Muscle of leg (tissue), 11 donors: ENCODE measurements around the gene CDKAL1. TPM values are rescaled to one million over a fixed set of nuclear protein-coding genes. Genes with fewer than 3 reads are reported as not detected.

ENCODE experiments used
- DNase-seq: peaks from one replicate; pipeline ENCODE4 v3.0.0; 2013
- H3K27ac ChIP-seq: one replicate; pipeline ENCODE4 v1.5.1; 2013; ENCODE audit warnings: mild to moderate bottlenecking, low read length, control low read depth
- H3K27me3 ChIP-seq: one replicate; pipeline ENCODE4 v1.6.1; 2013; ENCODE audit warnings: low read length; ENCODE audit not compliant: control insufficient read depth, insufficient read depth
- H3K36me3 ChIP-seq: one replicate; pipeline ENCODE4 v1.6.1; 2013; ENCODE audit warnings: low read length; ENCODE audit not compliant: control insufficient read depth, insufficient read depth
- H3K4me1 ChIP-seq: one replicate; pipeline ENCODE4 v1.6.1; 2013; ENCODE audit warnings: low read length; ENCODE audit not compliant: control insufficient read depth, insufficient read depth
- H3K4me3 ChIP-seq: one replicate; pipeline ENCODE4 v1.5.1; 2013; ENCODE audit warnings: low read length, control low read depth
- H3K9me3 ChIP-seq: replicated peaks from 2 replicates; pipeline ENCODE4 v1.6.1; 2013; ENCODE audit warnings: low read depth, low read length; ENCODE audit not compliant: control insufficient read depth
- WGBS: methylation state at CpG from one replicate; pipeline ENCODE4 v1.1.5; 2013; ENCODE audit warnings: missing lambda C conversion rate; ENCODE audit not compliant: insufficient coverage; 5-methylcytosine and 5-hydroxymethylcytosine counted together
- polyA plus RNA-seq, 8 donors: library from polyadenylated mRNA; unstranded; fragments of 120-200 nt; gene quantifications; one replicate each; pipeline versions ENCODE4 v1.2.1 to v1.2.3, GENCODE V29; 2013; ENCODE audit warnings: inconsistent platforms in 1 of 8, low replicate concordance in 1 of 8; ENCODE audit not compliant: insufficient read length in 8 of 8, insufficient read depth in 1 of 8
- total RNA-seq: library from RNA; stranded (reverse); fragments of 120-200 nt; gene quantifications from one replicate; pipeline ENCODE4 v1.2.4, GENCODE V29; 2013

The CDKAL1 gene
- total and polyA plus RNA-seq, 9 donors, result 11.0 to 23.6 (median 13.0) TPM

- Histone ChIP-seq H3K4me3 (no peak overlapping the region), H3K36me3 (no peaks in the 10 kb centered on the region), H3K27me3 (no peaks in the 10 kb centered on the region), H3K27ac (no peak overlapping the region), H3K9me3 (no peaks in the 10 kb centered on the region), H3K4me1 (no peaks in the 10 kb centered on the region)
- no peak for DNase-seq
- WGBS, result no CpG with 5 or more reads among the region's 2 CpGs
Observed at GRCh38 chr6:20892365-20892764, 358.1 kb downstream of the CDKAL1 start.

- no peak overlapping the region for H3K27ac ChIP-seq
- no peaks in the 10 kb centered on the region for H3K4me1 ChIP-seq
- H3K4me3 ChIP-seq, result no peak overlapping the region
- H3K9me3 ChIP-seq, result no peaks in the 10 kb centered on the region
- no peaks in the 10 kb centered on the region for H3K36me3 ChIP-seq
- DNase-seq, result no peak
- H3K27me3 ChIP-seq, result no peaks in the 10 kb centered on the region
Observed at GRCh38 chr6:20893412-20893811, 359.2 kb downstream of the CDKAL1 start.

DNA sequence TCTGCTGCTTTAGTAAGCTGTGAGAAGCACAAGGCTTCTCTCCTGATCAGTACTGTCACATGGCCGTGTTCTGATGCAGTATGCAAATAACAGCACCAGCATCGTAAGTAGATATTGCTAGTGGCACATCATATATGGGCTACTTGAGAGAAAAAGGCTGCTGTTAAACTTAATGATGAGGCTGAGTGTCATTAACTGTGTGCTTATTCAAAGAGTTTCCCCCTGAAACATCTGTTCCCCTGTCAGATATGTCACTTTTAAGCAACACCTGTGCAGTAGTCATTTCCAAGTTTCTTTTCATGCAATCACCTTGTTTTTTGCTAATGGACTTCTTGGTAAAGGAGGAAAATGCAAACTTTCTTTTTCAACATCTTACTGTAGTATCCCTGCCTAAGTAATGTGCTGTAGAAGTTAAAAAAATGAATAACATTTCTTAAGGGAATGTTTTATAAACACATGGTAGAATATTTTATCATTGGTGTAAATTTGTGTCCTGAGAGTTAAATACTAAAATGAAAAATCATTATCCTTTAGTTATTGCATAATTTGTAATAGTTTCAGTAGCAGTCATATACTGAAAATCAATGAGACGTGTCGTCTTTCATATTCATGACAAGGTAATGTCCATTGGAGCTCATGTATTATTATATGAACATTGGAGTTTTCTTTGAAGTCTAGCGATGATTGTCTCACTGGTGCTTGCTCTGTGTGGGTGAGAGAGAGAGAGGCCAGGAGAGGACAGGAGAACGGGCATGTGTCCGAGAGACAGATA, 366.3 kb downstream of the CDKAL1 start:
- no peak for DNase-seq
- no peaks in the 10 kb centered on the region for H3K36me3 ChIP-seq
- no peaks in the 10 kb centered on the region for H3K4me1 ChIP-seq
- H3K4me3 ChIP-seq, result no peak overlapping the region
- no peaks in the 10 kb centered on the region for H3K27me3 ChIP-seq
- 92% methylated on average over 2 of the region's 7 CpGs for WGBS
- peaks cover 4% of the 10 kb centered on the region for H3K9me3 ChIP-seq
- no peak overlapping the region for H3K27ac ChIP-seq

DNA sequence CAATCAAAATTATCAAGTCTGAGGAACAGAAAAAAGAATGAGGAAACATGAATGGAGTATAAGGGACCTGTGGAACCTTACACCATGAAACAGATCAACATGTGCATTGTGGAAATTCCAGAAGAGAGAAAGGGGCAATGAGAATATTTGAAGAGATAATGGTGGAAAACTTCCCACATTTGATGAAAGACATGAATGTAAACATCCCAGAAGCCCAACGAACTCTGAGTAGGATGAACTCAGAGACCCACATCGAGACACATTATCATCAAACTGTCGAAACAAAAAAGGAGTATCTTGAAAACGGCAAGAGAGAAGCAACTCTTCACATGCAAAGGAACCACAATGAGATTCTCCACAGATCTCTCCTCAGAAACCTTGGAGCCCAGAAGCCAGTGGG, 371.1 kb downstream of the CDKAL1 start:
- Histone ChIP-seq H3K4me3 (no peak overlapping the region), H3K27ac (no peak overlapping the region), H3K4me1 (no peaks in the 10 kb centered on the region), H3K27me3 (no peaks in the 10 kb centered on the region), H3K36me3 (no peaks in the 10 kb centered on the region), H3K9me3 (peaks cover 4% of the 10 kb centered on the region)
- no peak for DNase-seq
- 57% methylated on average over 2 of the region's 4 CpGs for WGBS

DNA sequence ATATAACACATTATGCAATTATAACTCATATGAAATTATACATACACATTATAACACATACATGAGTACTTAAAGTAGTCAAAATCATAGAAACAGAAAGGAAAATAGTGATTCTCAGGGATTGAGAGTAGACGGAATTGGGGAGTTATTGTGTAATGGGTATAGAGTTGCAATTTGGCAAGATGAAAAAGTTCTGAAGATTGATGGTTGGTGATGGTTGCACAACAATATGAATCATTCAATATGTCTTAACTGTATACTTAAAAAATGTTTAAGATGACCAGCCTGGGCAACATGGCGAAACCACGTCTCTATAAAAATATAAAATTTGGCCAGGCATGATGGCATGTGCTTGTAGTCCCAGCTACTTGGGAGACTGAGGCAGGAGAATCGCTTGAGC, 372.7 kb downstream of the CDKAL1 start:
- H3K27me3 ChIP-seq, result no peaks in the 10 kb centered on the region
- no peaks in the 10 kb centered on the region for H3K4me1 ChIP-seq
- WGBS, result 100% methylated on average over 2 of the region's 4 CpGs
- no peaks in the 10 kb centered on the region for H3K36me3 ChIP-seq
- H3K9me3 ChIP-seq, result peaks cover 4% of the 10 kb centered on the region
- no peak overlapping the region for H3K27ac ChIP-seq
- no peak overlapping the region for H3K4me3 ChIP-seq
- no peak for DNase-seq

- Histone ChIP-seq H3K4me3 (no peak overlapping the region), H3K36me3 (no peaks in the 10 kb centered on the region), H3K9me3 (peaks cover 4% of the 10 kb centered on the region), H3K27ac (no peak overlapping the region), H3K27me3 (no peaks in the 10 kb centered on the region), H3K4me1 (no peaks in the 10 kb centered on the region)
- no peak for DNase-seq
- 62% methylated on average over 6 of the region's 7 CpGs for WGBS
Observed at GRCh38 chr6:20907486-20908071, 373.3 kb downstream of the CDKAL1 start.

DNA sequence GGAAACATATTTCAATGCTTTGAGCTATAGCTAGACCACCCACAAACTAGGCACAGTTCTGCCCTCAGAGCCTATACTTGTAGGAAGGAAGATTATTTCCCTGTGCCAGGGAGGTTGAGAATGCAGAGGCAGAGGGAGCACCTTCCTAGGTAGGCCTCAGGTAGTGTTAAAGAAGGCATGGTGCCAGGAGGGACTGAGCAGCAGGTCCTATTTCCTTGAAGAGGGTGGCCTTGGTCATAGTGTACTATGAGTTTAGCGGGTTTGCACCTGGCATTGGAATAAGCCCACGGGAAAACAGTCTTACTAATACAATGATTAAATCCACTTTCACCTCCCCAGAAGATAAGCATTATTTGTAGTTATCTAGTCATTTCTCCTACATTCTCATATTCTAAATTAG, 375.4 kb downstream of the CDKAL1 start:
- DNase-seq, result no peak
- Histone ChIP-seq H3K4me1 (no peaks in the 10 kb centered on the region), H3K9me3 (peaks cover 4% of the 10 kb centered on the region), H3K36me3 (no peaks in the 10 kb centered on the region), H3K4me3 (no peak overlapping the region), H3K27ac (no peak overlapping the region), H3K27me3 (no peaks in the 10 kb centered on the region)
- WGBS, result no CpG with 5 or more reads among the region's 2 CpGs

GRCh38 chr6:20911712-20912111, 377.5 kb downstream of the CDKAL1 start:
- H3K4me1 ChIP-seq, result no peaks in the 10 kb centered on the region
- no peak for DNase-seq
- H3K27ac ChIP-seq, result no peak overlapping the region
- no peaks in the 10 kb centered on the region for H3K27me3 ChIP-seq
- peaks cover 8% of the 10 kb centered on the region for H3K9me3 ChIP-seq
- no peaks in the 10 kb centered on the region for H3K36me3 ChIP-seq
- WGBS, result no CpG with 5 or more reads among the region's 1 CpG
- no peak overlapping the region for H3K4me3 ChIP-seq

DNA sequence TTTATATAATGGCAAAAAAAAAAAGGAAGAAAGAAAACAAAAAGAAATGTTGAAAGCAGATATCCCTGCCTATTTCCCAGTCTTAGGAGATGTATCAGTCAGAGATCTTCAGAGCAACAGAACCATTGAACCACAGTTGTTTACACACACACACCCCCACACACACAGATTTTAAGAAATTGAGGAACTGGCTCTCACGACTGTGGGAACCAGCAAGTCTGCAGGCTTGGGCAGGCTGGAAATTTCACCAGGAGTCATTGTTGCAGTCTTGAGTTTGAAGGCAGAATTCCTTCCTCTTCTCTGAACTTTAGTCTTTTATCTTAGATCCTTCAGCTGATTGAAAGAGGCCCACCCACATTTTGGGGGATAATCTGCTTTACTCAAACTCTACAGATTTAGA, 380.9 kb downstream of the CDKAL1 start:
- no CpG with 5 or more reads among the region's 1 CpG for WGBS
- H3K4me1 ChIP-seq, result no peaks in the 10 kb centered on the region

DNA sequence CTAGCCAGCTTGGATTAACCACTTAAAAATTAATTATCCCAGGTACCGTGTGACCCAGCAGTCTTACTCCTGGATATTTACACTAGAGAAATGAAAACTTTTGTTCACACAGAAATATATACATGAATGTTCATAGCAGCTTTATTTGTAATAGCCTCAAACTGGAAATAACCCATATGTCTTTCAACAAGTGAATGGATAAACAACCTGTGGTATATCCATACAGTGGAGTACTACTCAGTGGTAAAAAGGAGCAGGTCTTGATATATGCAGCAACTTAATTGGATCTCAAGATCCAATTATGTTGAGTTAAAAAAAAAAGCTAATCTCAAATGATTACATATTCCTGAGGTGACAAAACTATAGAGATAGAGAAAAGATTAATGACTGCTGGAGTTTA, 381.4 kb downstream of the CDKAL1 start:
- Histone ChIP-seq H3K4me3 (no peak overlapping the region), H3K9me3 (peaks cover 8% of the 10 kb centered on the region), H3K4me1 (no peaks in the 10 kb centered on the region), H3K27me3 (no peaks in the 10 kb centered on the region), H3K36me3 (no peaks in the 10 kb centered on the region), H3K27ac (no peak overlapping the region)
- WGBS, result no CpG with 5 or more reads among the region's 1 CpG
- no peak for DNase-seq

More for the DNA sequence above, 380.9 kb downstream of the CDKAL1 start:
- Histone ChIP-seq H3K27me3 (no peaks in the 10 kb centered on the region), H3K9me3 (peaks cover 8% of the 10 kb centered on the region), H3K36me3 (no peaks in the 10 kb centered on the region), H3K4me3 (no peak overlapping the region), H3K27ac (no peak overlapping the region)
- no peak for DNase-seq
